KMS-11 (cell line): ENCODE measurements around the gene MRPL52.
"Not testable (repeated sequence)": the region's sequence is repeated elsewhere in the genome, so short reads cannot be mapped to it uniquely, and the experiment has no call there.

Source experiments
- H2AFZ ChIP-seq: fragments of 200-600 bp; sonication (generic); 2 replicates; pipeline ENCODE4 v1.6.1; 2016; ENCODE audit warnings: antibody characterized with exemption, mixed run types, low read depth
- H3K27ac ChIP-seq: fragments of 200-600 bp; sonication (generic); 2 replicates; pipeline ENCODE4 v1.6.1; 2016; ENCODE audit warnings: mild to moderate bottlenecking, mixed run types
- H3K27me3 ChIP-seq: fragments of 200-600 bp; sonication (generic); 2 replicates; pipeline ENCODE4 v1.6.1; 2017; ENCODE audit warnings: mild to moderate bottlenecking, low read depth, mixed run types, moderate library complexity; ENCODE audit not compliant: insufficient read depth
- H3K36me3 ChIP-seq: fragments of 200-600 bp; sonication (generic); 2 replicates; pipeline ENCODE4 v1.6.1; 2017; ENCODE audit warnings: mild to moderate bottlenecking, mixed run types; ENCODE audit not compliant: insufficient read depth
- H3K4me1 ChIP-seq: fragments of 200-600 bp; sonication (generic); 2 replicates; pipeline ENCODE4 v1.6.1; 2016; ENCODE audit warnings: mild to moderate bottlenecking, low read depth, mixed run types; ENCODE audit not compliant: poor library complexity, severe bottlenecking
- H3K4me2 ChIP-seq: fragments of 200-600 bp; sonication (generic); 2 replicates; pipeline ENCODE4 v1.7.0; 2016; ENCODE audit warnings: mild to moderate bottlenecking, mixed run types
- H3K4me3 ChIP-seq: fragments of 200-600 bp; sonication (generic); IDR thresholded peaks from 2 replicates; pipeline ENCODE4 v1.6.1; 2017; ENCODE audit warnings: low read depth, low read length, mixed read lengths; ENCODE audit not compliant: insufficient read depth
- H3K79me2 ChIP-seq: fragments of 200-600 bp; sonication (generic); 2 replicates; pipeline ENCODE4 v1.6.1; 2016; ENCODE audit warnings: low read depth, mixed run types; ENCODE audit not compliant: insufficient read depth
- H3K9ac ChIP-seq: fragments of 200-600 bp; sonication (generic); 2 replicates; pipeline ENCODE4 v1.6.1; 2016; ENCODE audit warnings: mild to moderate bottlenecking, mixed run types
- H4K20me1 ChIP-seq: fragments of 200-600 bp; sonication (generic); 2 replicates; pipeline ENCODE4 v1.6.1; 2016; ENCODE audit warnings: mild to moderate bottlenecking, mixed run types; ENCODE audit not compliant: insufficient read depth
- TF ChIP-seq, protein P1 (sequence below): fragments of 200-600 bp; sonication (generic); conservative IDR thresholded peaks from 2 replicates; pipeline ENCODE4 v1.6.1; 2017; ENCODE audit warnings: low read depth, mild to moderate bottlenecking, antibody characterized with exemption, low read length, moderate library complexity, mixed read lengths

MRPL52 gene

DNA sequence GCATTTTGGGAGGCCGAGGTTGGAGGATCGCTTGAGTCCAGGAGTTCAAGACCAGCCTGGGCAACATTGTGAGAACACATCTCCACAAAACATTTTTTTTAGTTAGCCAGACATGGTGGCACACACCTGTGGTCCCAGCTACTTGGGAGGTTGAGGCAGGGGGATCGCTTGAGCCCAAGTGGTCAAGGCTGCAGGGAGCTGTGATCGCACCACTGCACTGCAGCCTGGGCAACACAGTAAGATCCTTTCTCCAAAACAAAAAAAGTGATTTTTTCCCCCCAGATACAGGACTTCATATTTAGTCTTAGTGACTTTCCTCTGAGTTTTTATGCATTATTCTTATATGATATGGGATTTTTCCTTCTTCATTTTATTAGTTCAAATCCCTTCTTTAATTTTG, 43.0 kb upstream of the MRPL52 start:
- H3K27me3 ChIP-seq: no peaks in the 10 kb centered on the region
- no peaks in the 10 kb centered on the region for H3K79me2 ChIP-seq
- peaks cover 39% of the 10 kb centered on the region for H3K4me1 ChIP-seq
- no peak overlapping the region for H3K4me2 ChIP-seq
- no peak overlapping the region for H3K9ac ChIP-seq
- no peak overlapping the region for H2AFZ ChIP-seq
- H3K36me3 ChIP-seq: no peaks in the 10 kb centered on the region
- no peaks in the 10 kb centered on the region for H4K20me1 ChIP-seq
- H3K4me3 ChIP-seq: no peak overlapping the region
- H3K27ac ChIP-seq: no peak overlapping the region
- TF ChIP-seq, protein P1, sequence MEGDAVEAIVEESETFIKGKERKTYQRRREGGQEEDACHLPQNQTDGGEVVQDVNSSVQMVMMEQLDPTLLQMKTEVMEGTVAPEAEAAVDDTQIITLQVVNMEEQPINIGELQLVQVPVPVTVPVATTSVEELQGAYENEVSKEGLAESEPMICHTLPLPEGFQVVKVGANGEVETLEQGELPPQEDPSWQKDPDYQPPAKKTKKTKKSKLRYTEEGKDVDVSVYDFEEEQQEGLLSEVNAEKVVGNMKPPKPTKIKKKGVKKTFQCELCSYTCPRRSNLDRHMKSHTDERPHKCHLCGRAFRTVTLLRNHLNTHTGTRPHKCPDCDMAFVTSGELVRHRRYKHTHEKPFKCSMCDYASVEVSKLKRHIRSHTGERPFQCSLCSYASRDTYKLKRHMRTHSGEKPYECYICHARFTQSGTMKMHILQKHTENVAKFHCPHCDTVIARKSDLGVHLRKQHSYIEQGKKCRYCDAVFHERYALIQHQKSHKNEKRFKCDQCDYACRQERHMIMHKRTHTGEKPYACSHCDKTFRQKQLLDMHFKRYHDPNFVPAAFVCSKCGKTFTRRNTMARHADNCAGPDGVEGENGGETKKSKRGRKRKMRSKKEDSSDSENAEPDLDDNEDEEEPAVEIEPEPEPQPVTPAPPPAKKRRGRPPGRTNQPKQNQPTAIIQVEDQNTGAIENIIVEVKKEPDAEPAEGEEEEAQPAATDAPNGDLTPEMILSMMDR: no peak

DNA sequence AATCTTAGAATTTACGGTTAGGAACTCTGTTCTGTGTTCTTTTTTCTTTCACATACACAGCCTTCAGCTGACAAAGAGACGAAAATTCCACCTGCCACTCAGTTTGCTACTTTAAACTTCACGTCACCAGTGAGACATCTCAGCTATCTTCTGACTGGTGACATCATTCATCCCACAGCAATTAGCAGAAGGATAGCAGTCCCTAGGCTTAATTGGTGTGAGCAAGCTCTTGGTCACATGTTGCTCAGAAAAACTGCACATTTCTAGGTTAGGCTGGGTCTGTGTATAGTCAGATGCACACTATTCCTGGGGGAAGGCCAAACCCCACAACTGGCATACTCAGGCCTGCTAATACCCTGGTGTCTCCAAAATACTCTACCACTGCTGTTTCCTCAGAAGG, 38.4 kb upstream of the MRPL52 start:
- Histone ChIP-seq H3K4me2 (no peak overlapping the region), H4K20me1 (no peaks in the 10 kb centered on the region), H3K4me3 (no peak overlapping the region), H3K27ac (no peak overlapping the region), H3K36me3 (no peaks in the 10 kb centered on the region), H3K27me3 (no peaks in the 10 kb centered on the region), H3K4me1 (peaks cover 36% of the 10 kb centered on the region), H3K9ac (no peak overlapping the region), H3K79me2 (no peaks in the 10 kb centered on the region), H2AFZ (no peak overlapping the region)
- TF ChIP-seq, protein P1: no peak

DNA sequence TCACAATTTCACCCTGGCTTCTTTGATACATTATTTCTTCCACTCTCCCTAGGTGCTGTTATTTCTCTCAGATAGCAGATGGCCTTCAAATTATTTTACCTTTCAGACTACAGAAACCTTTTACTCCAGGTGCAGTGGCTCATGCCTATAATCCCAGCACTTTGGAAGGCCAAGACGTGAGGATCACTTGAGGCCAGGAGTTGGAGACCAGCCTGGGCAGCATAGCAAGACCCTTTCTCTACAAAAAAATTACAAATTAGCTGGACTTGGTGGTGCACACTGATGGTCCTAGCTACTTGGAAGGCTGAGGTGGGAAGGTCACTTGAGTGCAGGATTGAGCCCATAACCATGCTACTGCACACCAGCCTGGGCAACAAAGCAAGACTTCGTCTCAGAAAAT, 37.5 kb upstream of the MRPL52 start:
- Histone ChIP-seq H3K4me2 (no peak overlapping the region), H3K36me3 (no peaks in the 10 kb centered on the region), H4K20me1 (no peaks in the 10 kb centered on the region), H3K9ac (no peak overlapping the region), H3K27ac (no peak overlapping the region), H3K4me1 (peaks cover 43% of the 10 kb centered on the region), H3K79me2 (no peaks in the 10 kb centered on the region), H2AFZ (no peak overlapping the region), H3K4me3 (no peak overlapping the region), H3K27me3 (no peaks in the 10 kb centered on the region)
- TF ChIP-seq, protein P1: no peak

DNA sequence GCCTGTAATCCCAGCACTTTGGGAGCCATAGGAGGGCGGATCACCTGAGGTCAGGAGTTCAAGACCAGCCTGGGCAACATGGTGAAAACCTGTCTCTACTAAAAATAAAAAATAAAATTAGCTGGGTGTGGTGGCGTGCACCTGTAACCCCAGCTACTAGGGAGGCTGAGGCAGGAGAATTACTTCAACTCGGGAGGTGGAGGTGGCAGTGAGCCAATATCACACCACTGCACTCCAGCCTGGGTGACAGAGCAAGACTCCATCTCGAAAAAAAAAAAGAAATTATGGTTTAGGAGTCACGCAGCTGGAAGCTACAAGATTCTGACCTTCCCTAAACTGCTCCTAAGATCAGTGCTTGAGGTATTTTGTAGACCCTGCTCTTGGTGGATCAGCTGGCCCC, 36.1 kb upstream of the MRPL52 start:
- H3K4me1 ChIP-seq: peaks cover 47% of the 10 kb centered on the region
- not testable (repeated sequence) for H4K20me1 ChIP-seq, H3K79me2 ChIP-seq, H3K27ac ChIP-seq, H3K27me3 ChIP-seq, H3K9ac ChIP-seq, H3K4me3 ChIP-seq, H3K36me3 ChIP-seq, H3K4me2 ChIP-seq, H2AFZ ChIP-seq

DNA sequence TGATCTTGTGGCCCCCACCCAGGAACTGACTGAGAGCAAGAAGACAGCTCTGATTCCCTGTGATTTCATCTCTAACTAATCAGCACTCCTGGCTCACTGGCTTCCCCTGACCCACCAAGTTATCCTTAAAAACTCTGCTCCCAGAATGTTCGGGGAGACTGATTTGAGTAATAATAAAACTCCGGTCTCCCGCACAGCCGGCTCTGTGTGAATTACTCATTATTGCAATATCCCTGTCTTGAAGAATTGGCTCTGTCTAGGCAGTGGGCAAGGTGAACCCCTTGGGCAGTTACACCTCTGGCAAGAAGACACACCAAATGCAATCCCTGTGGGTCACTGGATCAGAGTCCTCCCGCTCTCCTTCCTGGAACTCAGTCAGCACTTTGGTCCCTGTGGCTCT, 35.7 kb upstream of the MRPL52 start:
- H4K20me1 ChIP-seq: no peaks in the 10 kb centered on the region
- no peaks in the 10 kb centered on the region for H3K36me3 ChIP-seq
- H3K9ac ChIP-seq: no peak overlapping the region
- TF ChIP-seq, protein P1: no peak
- H2AFZ ChIP-seq: no peak overlapping the region
- H3K79me2 ChIP-seq: no peaks in the 10 kb centered on the region
- H3K4me2 ChIP-seq: no peak overlapping the region
- no peak overlapping the region for H3K27ac ChIP-seq
- no peak overlapping the region for H3K4me3 ChIP-seq
- H3K4me1 ChIP-seq: peaks cover 44% of the 10 kb centered on the region
- H3K27me3 ChIP-seq: no peaks in the 10 kb centered on the region
